ENCODE results near the gene TMEM131. TPM values are rescaled to one million over a fixed set of nuclear protein-coding genes. Genes with fewer than 3 reads are reported as not detected.

TMEM131 gene
- total RNA-seq, 2 donors from 2014 or later = 20.0 to 21.4 TPM

DNA sequence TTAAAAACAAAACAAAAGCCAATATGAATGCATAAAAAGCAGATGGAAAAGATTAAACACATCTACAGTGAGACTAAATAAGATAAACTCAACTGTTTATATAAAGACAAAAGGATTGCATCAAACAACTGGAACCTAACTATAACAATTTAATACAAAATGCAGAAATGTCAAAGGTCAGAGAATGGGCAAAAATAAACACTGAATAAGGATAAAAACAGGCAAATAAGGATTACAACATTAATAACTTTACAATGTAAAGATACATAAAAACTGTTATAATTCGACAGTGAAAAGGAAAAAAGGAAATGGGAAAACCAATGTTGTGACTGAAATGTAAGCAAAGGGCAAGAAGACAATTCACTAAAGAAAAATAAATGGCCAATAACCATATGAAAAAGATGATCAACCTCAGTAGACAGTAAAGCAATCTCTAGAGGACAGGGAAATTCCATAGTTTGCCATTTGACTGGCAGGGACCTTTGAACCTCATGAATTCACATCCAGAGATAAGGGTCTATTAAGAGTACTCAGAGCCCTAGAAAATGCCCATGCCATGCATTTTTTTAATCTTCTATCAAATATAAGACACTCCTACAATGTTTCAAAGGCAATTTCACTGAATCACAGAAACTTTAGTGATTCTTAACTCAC, 83.7 kb downstream of the TMEM131 start:
- ATAC-seq = no peak
- Histone ChIP-seq H3K4me1 (peaks cover 16% of the 10 kb centered on the region), H3K36me3 (replicated peaks in 1 of 2; ENCODE audit: insufficient read depth in 1 of 2, low read depth in 2 of 2) (no peaks in the 10 kb centered on the region), H3K27me3 (no peaks in the 10 kb centered on the region), H3K27ac (no peak overlapping the region), H3K4me3 (no peak overlapping the region), H3K9me3 (no peaks in the 10 kb centered on the region)
- DNase-seq = no peak
- intact Hi-C loops (cut with DNase I) = no loop called here
- WGBS, 2 donors = 77 to 92% methylated on average over 1 of the region's 1 CpG
- TF ChIP-seq, protein P1, sequence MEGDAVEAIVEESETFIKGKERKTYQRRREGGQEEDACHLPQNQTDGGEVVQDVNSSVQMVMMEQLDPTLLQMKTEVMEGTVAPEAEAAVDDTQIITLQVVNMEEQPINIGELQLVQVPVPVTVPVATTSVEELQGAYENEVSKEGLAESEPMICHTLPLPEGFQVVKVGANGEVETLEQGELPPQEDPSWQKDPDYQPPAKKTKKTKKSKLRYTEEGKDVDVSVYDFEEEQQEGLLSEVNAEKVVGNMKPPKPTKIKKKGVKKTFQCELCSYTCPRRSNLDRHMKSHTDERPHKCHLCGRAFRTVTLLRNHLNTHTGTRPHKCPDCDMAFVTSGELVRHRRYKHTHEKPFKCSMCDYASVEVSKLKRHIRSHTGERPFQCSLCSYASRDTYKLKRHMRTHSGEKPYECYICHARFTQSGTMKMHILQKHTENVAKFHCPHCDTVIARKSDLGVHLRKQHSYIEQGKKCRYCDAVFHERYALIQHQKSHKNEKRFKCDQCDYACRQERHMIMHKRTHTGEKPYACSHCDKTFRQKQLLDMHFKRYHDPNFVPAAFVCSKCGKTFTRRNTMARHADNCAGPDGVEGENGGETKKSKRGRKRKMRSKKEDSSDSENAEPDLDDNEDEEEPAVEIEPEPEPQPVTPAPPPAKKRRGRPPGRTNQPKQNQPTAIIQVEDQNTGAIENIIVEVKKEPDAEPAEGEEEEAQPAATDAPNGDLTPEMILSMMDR (IDR thresholded peaks at IDR 0.05) = no peak

- Histone ChIP-seq H3K4me3 (no peak overlapping the region), H3K4me1 (peaks cover 16% of the 10 kb centered on the region), H3K27me3 (no peaks in the 10 kb centered on the region), H3K9me3 (no peaks in the 10 kb centered on the region), H3K27ac (no peak overlapping the region), H3K36me3 (replicated peaks in 1 of 2; ENCODE audit: insufficient read depth in 1 of 2, low read depth in 2 of 2) (no peaks in the 10 kb centered on the region)
- no peak for ATAC-seq
- TF ChIP-seq POLR2A (IDR thresholded peaks at IDR 0.05) = no peak
- TF ChIP-seq, protein P1 (IDR thresholded peaks at IDR 0.05) = no peak
- no peak for DNase-seq
- intact Hi-C loops (cut with DNase I) = no loop called here
- 77 to 90% methylated on average over 4 of the region's 4 CpGs for WGBS, 2 donors
Observed at GRCh38 chr2:97911206-97911921, 84.4 kb downstream of the TMEM131 start.

- H3K27ac ChIP-seq = no peak overlapping the region
- intact Hi-C loops (cut with DNase I) = no loop called here
- H3K27me3 ChIP-seq = no peaks in the 10 kb centered on the region
- no peak overlapping the region for H3K4me3 ChIP-seq
- 87 to 94% methylated on average over 9 of the region's 9 CpGs for WGBS, 2 donors
- peaks cover 16% of the 10 kb centered on the region for H3K4me1 ChIP-seq
- DNase-seq (no peak), ATAC-seq (no peak)
- TF ChIP-seq, protein P1 (IDR thresholded peaks at IDR 0.05) = no peak
- TF ChIP-seq POLR2A (IDR thresholded peaks at IDR 0.05) = no peak
- no peaks in the 10 kb centered on the region for H3K9me3 ChIP-seq
- H3K36me3 ChIP-seq (replicated peaks in 1 of 2; ENCODE audit: insufficient read depth in 1 of 2, low read depth in 2 of 2) = no peaks in the 10 kb centered on the region
Observed at GRCh38 chr2:97910403-97911205, 85.1 kb downstream of the TMEM131 start.

DNA sequence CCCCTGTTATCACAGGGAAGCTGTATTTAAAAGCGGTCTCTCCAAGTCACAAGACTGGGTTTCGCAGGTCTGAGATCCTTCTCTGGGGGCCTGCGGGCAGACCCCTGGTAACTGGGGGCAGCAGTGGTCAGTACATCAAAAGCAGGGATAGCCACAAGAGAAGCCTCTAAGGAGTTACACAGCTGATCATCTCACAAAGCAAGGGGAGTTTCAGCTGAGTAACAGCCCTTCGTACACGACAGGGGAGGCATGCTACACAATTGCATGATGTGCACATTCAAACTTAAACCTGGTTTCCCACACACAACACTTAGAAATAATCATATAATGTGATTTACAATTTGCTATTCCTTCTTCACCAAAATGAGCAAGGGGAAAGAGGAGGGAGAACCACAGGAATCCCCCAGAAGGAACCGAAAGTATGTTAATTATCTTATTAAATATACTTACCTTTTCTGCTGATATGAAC, 87.5 kb downstream of the TMEM131 start:
- ATAC-seq = no peak
- H3K4me1 ChIP-seq = peaks cover 16% of the 10 kb centered on the region
- H3K36me3 ChIP-seq (replicated peaks in 1 of 2; ENCODE audit: insufficient read depth in 1 of 2, low read depth in 2 of 2) = no peaks in the 10 kb centered on the region
- no peak for DNase-seq
- H3K9me3 ChIP-seq = no peaks in the 10 kb centered on the region
- no peak for TF ChIP-seq POLR2A (IDR thresholded peaks at IDR 0.05)
- TF ChIP-seq, protein P1 (IDR thresholded peaks at IDR 0.05) = no peak
- no peak overlapping the region for H3K27ac ChIP-seq
- no peaks in the 10 kb centered on the region for H3K27me3 ChIP-seq
- H3K4me3 ChIP-seq = no peak overlapping the region
- intact Hi-C loops (cut with DNase I) = no loop called here
- 85 to 91% methylated on average over 6 of the region's 6 CpGs for WGBS, 2 donors
